Measurements from ENCODE around the gene CPSF7. TPM values are rescaled to one million over a fixed set of nuclear protein-coding genes. Genes with fewer than 3 reads are reported as not detected.

The CPSF7 gene
- total and polyA plus RNA-seq, 2 donors (not counting 1 experiment from before 2014, with no cell fraction given) = 74.7 to 167 TPM

DNA sequence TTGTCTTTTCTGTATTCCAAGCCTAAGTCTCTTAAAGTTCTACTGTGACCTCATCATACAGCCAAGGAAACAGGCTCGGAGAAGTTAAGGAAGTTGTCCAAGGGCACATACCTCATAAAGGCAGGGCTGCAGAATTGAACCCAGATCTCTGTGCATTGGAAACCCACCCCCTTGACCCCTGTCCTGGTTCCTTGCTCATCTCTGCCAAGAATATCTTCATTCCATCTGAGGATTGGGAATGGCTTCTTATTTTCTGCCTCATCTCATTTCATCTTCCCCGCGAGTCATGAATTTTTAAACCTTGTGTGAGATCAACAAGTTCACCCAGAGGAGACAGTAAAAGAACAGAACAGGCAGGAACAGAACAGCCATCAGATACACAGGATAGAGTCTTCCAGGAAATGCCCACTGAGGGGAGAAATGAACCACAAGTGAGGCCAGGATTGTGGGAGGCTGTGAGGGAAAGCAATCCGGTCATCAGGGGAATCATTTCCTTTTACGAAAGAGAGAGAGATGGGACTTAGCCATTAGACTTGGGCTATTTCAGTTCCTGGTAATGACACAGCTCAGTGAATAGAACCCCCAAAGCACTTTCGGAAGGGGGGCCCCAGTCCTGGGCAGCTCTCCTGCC lies 44.4 kb upstream of the CPSF7 start:
- no peak overlapping the region for H2AFZ ChIP-seq (ENCODE audit: insufficient read depth, low read depth, low read length, poor library complexity, severe bottlenecking)
- H3K27ac ChIP-seq (ENCODE audit: low read length in 2 of 2) = no peak overlapping the region
- no peak for TF ChIP-seq EZH2 (IDR thresholded peaks at IDR 0.05; ENCODE audit: borderline replicate concordance, insufficient read depth, low read depth, low read length, poor library complexity, severe bottlenecking)
- TF ChIP-seq, protein P1, sequence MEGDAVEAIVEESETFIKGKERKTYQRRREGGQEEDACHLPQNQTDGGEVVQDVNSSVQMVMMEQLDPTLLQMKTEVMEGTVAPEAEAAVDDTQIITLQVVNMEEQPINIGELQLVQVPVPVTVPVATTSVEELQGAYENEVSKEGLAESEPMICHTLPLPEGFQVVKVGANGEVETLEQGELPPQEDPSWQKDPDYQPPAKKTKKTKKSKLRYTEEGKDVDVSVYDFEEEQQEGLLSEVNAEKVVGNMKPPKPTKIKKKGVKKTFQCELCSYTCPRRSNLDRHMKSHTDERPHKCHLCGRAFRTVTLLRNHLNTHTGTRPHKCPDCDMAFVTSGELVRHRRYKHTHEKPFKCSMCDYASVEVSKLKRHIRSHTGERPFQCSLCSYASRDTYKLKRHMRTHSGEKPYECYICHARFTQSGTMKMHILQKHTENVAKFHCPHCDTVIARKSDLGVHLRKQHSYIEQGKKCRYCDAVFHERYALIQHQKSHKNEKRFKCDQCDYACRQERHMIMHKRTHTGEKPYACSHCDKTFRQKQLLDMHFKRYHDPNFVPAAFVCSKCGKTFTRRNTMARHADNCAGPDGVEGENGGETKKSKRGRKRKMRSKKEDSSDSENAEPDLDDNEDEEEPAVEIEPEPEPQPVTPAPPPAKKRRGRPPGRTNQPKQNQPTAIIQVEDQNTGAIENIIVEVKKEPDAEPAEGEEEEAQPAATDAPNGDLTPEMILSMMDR (IDR thresholded peaks at IDR 0.05) = no peak
- H3K4me2 ChIP-seq (replicated peaks; ENCODE audit: low read depth, low read length, poor library complexity, severe bottlenecking) = no peak overlapping the region
- H4K20me1 ChIP-seq (ENCODE audit: control insufficient read depth, insufficient read depth, low read length, poor library complexity, severe bottlenecking) = no peaks in the 10 kb centered on the region
- 89% methylated on average over 4 of the region's 6 CpGs for WGBS (ENCODE audit: insufficient coverage)
- no peaks in the 10 kb centered on the region for H3K79me2 ChIP-seq (ENCODE audit: control insufficient read depth, insufficient read depth, low read length)
- intact Hi-C loops (cut with micrococcal nuclease) = no loop called here
- DNase-seq (no peak), ATAC-seq (ENCODE audit: low read depth) (no peak)
- H3K4me1 ChIP-seq (ENCODE audit: control insufficient read depth in 2 of 2, insufficient read depth in 2 of 2, low read length in 2 of 2) = peaks cover 0 to 6% of the 10 kb centered on the region in 2 donors
- ChIA-PET CTCF (interaction anchor here (1.7 to 6.9 kb wide), 3 partner anchors 43 to 164 kb away, joined by 5 to 62 read pairs (median 55); no protein-coding TSS in a partner anchor), POLR2A (no interaction called here)
- H3K4me1 Mint-ChIP-seq = peaks cover 2% of the 10 kb centered on the region
- H3K36me3 ChIP-seq (replicated peaks in 1 of 2; ENCODE audit: control extremely low read depth in 1 of 2, control insufficient read depth in 1 of 2, extremely low read depth in 1 of 2, insufficient read depth in 2 of 2, low read length in 1 of 2) = peaks cover 0 to 11% of the 10 kb centered on the region in 2 experiments
- H3K9me3 Mint-ChIP-seq (ENCODE audit: insufficient read depth) = no peaks in the 10 kb centered on the region
- no peaks in the 10 kb centered on the region for H3K9me3 ChIP-seq (ENCODE audit: control extremely low read depth in 1 of 3, control insufficient read depth in 2 of 3, insufficient read depth in 1 of 3, low read length in 2 of 3)
- peaks cover 0 to 8% (median 0%) of the 10 kb centered on the region in 4 experiments for H3K27me3 ChIP-seq (replicated peaks in 1 of 4; ENCODE audit: control extremely low read depth in 1 of 4, control insufficient read depth in 3 of 4, insufficient read depth in 4 of 4, low read length in 3 of 4)
- no peak overlapping the region for H3K4me3 Mint-ChIP-seq
- H3K27me3 Mint-ChIP-seq = no peaks in the 10 kb centered on the region
- no peak overlapping the region for H3K27ac Mint-ChIP-seq
- H3K9ac ChIP-seq (ENCODE audit: low read length) = no peak overlapping the region
- no peak overlapping the region for H3K4me3 ChIP-seq (ENCODE audit: control extremely low read depth in 1 of 5, extremely low read depth in 1 of 5, insufficient read depth in 1 of 5, low read depth in 2 of 5, low read length in 4 of 5)

DNA sequence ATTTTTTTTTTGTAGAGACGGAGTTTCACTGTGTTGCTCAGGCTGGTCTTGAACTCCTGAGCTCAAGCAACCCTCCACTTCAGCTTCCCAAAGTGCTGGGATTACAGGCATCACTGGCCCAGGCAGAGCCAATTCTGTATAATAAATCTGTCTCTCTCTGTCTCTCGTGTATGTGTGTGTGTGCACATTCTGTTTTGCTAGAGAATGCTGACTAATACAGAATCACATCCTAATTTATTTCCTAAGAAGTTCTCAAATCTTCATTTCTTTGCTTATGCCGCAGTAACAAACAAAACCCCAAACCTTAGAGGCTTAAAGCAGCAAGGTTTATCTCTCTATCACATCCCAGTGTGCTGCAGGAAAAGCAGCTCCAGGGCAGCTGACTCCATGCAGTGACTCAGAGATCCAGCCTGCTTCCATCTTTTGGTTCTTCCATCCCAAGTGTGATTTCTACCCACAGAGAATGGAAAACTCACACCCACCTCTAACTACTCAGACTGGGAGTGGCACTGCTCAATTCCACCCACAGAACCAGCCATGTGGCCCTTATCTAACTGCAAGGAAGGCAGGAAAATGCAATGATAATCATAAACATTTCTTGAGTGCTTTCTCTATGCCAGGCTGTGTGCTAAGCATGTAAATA lies 43.7 kb upstream of the CPSF7 start:
- Mint-ChIP-seq H3K27me3 (no peaks in the 10 kb centered on the region), H3K9me3 (ENCODE audit: insufficient read depth) (no peaks in the 10 kb centered on the region), H3K4me1 (peaks cover 2% of the 10 kb centered on the region), H3K4me3 (no peak overlapping the region), H3K27ac (no peak overlapping the region)
- Histone ChIP-seq H3K4me3 (ENCODE audit: control extremely low read depth in 1 of 5, extremely low read depth in 1 of 5, insufficient read depth in 1 of 5, low read depth in 2 of 5, low read length in 4 of 5) (no peak overlapping the region), H3K36me3 (replicated peaks in 1 of 2; ENCODE audit: control extremely low read depth in 1 of 2, control insufficient read depth in 1 of 2, extremely low read depth in 1 of 2, insufficient read depth in 2 of 2, low read length in 1 of 2) (peaks cover 0 to 11% of the 10 kb centered on the region in 2 experiments), H3K4me2 (replicated peaks; ENCODE audit: low read depth, low read length, poor library complexity, severe bottlenecking) (no peak overlapping the region), H3K79me2 (ENCODE audit: control insufficient read depth, insufficient read depth, low read length) (no peaks in the 10 kb centered on the region), H3K27ac (ENCODE audit: low read length in 2 of 2) (no peak overlapping the region), H3K9me3 (ENCODE audit: control extremely low read depth in 1 of 3, control insufficient read depth in 2 of 3, insufficient read depth in 1 of 3, low read length in 2 of 3) (no peaks in the 10 kb centered on the region), H2AFZ (ENCODE audit: insufficient read depth, low read depth, low read length, poor library complexity, severe bottlenecking) (no peak overlapping the region), H3K9ac (ENCODE audit: low read length) (no peak overlapping the region), H4K20me1 (ENCODE audit: control insufficient read depth, insufficient read depth, low read length, poor library complexity, severe bottlenecking) (no peaks in the 10 kb centered on the region), H3K4me1 (ENCODE audit: control insufficient read depth in 2 of 2, insufficient read depth in 2 of 2, low read length in 2 of 2) (peaks cover 0 to 6% of the 10 kb centered on the region in 2 donors), H3K27me3 (replicated peaks in 1 of 4; ENCODE audit: control extremely low read depth in 1 of 4, control insufficient read depth in 3 of 4, insufficient read depth in 4 of 4, low read length in 3 of 4) (peaks cover 0 to 8% (median 0%) of the 10 kb centered on the region in 4 experiments)
- POLR2A ChIA-PET = no interaction called here
- TF ChIP-seq, protein P1 (IDR thresholded peaks at IDR 0.05) = no peak
- TF ChIP-seq EZH2 (IDR thresholded peaks at IDR 0.05; ENCODE audit: borderline replicate concordance, insufficient read depth, low read depth, low read length, poor library complexity, severe bottlenecking) = no peak
- CTCF ChIA-PET = interaction anchor here (1.7 to 6.1 kb wide), 2 partner anchors 43 to 165 kb away, joined by 5 to 55 read pairs; no protein-coding TSS in a partner anchor
- DNase-seq (no peak), ATAC-seq (ENCODE audit: low read depth) (no peak)
- intact Hi-C loops (cut with micrococcal nuclease) = no loop called here
- WGBS (ENCODE audit: insufficient coverage) = 100% methylated on average over 1 of the region's 3 CpGs
